ENCODE results near the gene SIRT2.

DNA sequence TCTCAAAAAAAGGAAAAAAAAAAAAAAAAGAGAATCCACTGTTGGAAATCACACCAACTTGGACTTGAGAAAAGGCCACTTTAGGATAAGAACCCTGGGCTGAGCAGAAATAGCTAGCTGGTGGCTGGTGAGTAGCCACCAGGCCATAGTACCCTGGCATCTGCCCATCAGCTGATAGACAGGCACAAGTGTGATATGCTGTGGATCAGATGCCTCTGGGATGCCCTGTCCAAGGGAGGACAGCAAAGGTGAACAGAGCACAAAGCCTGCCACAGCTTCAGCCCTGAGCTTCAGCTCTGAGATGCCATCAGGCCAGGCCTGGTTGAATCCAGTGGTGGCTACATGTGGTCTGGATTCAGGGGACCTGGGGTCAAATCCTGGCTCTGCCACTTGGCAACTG is 8.7 kb downstream of the SIRT2 start:
- TF ChIP-seq EZH2 (IDR thresholded peaks at IDR 0.05) (no peak), POLR2AphosphoS5 (IDR thresholded peaks at IDR 0.05; ENCODE audit: borderline replicate concordance, low read depth, low read length) (no peak), FOXP2 (optimal IDR thresholded peaks at IDR 0.05; ENCODE audit: control extremely low read depth, extremely low read length, insufficient read depth) (no peak)

Data from SK-N-MC (cell line).